Neural progenitor cell (in vitro differentiated cells): ENCODE results near the gene MATK. TPM values are rescaled to one million over a fixed set of nuclear protein-coding genes. Genes with fewer than 3 reads are reported as not detected.

Experiments
- DNase-seq: peaks from one replicate; pipeline ENCODE4 v3.0.0-alpha.2; 2016; ENCODE audit warnings: low spot score
- H2AFZ ChIP-seq: fragments of 200-600 bp; sonication (generic); replicated peaks from 2 replicates; pipeline ENCODE4 v1.6.1; 2016; ENCODE audit warnings: antibody characterized with exemption
- H3F3A ChIP-seq: fragments of 200-600 bp; sonication (generic); 2 replicates; pipeline ENCODE4 v1.6.1; 2016; ENCODE audit warnings: antibody characterized with exemption, low read depth
- H3K27ac ChIP-seq: fragments of 200-600 bp; sonication (generic); 2 replicates; pipeline ENCODE4 v1.5.1; 2016; ENCODE audit warnings: mild to moderate bottlenecking
- H3K27me3 ChIP-seq: fragments of 200-600 bp; sonication (generic); 2 replicates; pipeline ENCODE4 v1.6.1; 2016; ENCODE audit warnings: mild to moderate bottlenecking, moderate library complexity
- H3K36me3 ChIP-seq: fragments of 200-600 bp; sonication (generic); 2 replicates; pipeline ENCODE4 v1.5.1; 2016
- H3K4me1 ChIP-seq: fragments of 200-600 bp; sonication (generic); 2 replicates; pipeline ENCODE4 v1.6.1; 2016; ENCODE audit warnings: mixed run types
- H3K4me2 ChIP-seq: fragments of 200-600 bp; sonication (generic); 2 replicates; pipeline ENCODE4 v1.6.1; 2016
- H3K4me3 ChIP-seq: fragments of 200-600 bp; sonication (generic); 2 replicates; pipeline ENCODE4 v1.5.1; 2016
- H3K79me2 ChIP-seq: fragments of 200-600 bp; sonication (generic); 2 replicates; pipeline ENCODE4 v1.6.1; 2016; ENCODE audit warnings: low read depth
- H3K9ac ChIP-seq: fragments of 200-600 bp; sonication (generic); 2 replicates; pipeline ENCODE4 v1.6.1; 2016
- H3K9me3 ChIP-seq: fragments of 200-600 bp; sonication (generic); 2 replicates; pipeline ENCODE4 v1.5.1; 2016; ENCODE audit warnings: low read depth
- H4K20me1 ChIP-seq: fragments of 200-600 bp; sonication (generic); 2 replicates; pipeline ENCODE4 v1.6.1; 2016; ENCODE audit warnings: low read depth
- H3K27ac Mint-ChIP-seq: 3 replicates; pipeline ENCODE4 v1.8.0; 2021; ENCODE audit warnings: mixed read lengths
- H3K27me3 Mint-ChIP-seq: 2 replicates; pipeline ENCODE4 v1.8.0; 2022; ENCODE audit warnings: low read depth, mild to moderate bottlenecking, inconsistent platforms, moderate library complexity, mixed read lengths; ENCODE audit not compliant: insufficient read depth
- H3K36me3 Mint-ChIP-seq: 3 replicates; pipeline ENCODE4 v1.8.0; 2021; ENCODE audit warnings: mixed read lengths
- H3K4me1 Mint-ChIP-seq: 3 replicates; pipeline ENCODE4 v1.8.0; 2021; ENCODE audit warnings: mixed read lengths
- H3K4me3 Mint-ChIP-seq: 3 replicates; pipeline ENCODE4 v1.8.0; 2021; ENCODE audit warnings: mild to moderate bottlenecking, moderate library complexity, mixed read lengths
- H3K9me3 Mint-ChIP-seq: 3 replicates; pipeline ENCODE4 v1.8.0; 2020; ENCODE audit warnings: mixed read lengths
- EZH2 ChIP-seq: fragments of 200-600 bp; sonication (generic); IDR thresholded peaks from 2 replicates; pipeline ENCODE4 v1.6.1; 2017; ENCODE audit warnings: antibody characterized with exemption, mild to moderate bottlenecking, moderate library complexity
- EZH2phosphoT487 ChIP-seq: fragments of 200-600 bp; sonication (generic); IDR thresholded peaks from 2 replicates; pipeline ENCODE4 v1.6.1; 2017; ENCODE audit warnings: antibody characterized with exemption
- total RNA-seq: library from RNA; depleted of rRNA; stranded (reverse); fragments of >200 nt; gene quantifications from 2 replicates; pipeline ENCODE4 v1.2.3, GENCODE V29; 2015; ENCODE audit warnings: low replicate concordance
- TF ChIP-seq, protein P1 (sequence below): fragments of 200-600 bp; sonication (generic); IDR thresholded peaks from 2 replicates; pipeline ENCODE4 v1.5.1; 2017; ENCODE audit warnings: antibody characterized with exemption, mild to moderate bottlenecking

MATK gene
- total RNA-seq, 1 donor from 2014 or later: 2.4 TPM

DNA sequence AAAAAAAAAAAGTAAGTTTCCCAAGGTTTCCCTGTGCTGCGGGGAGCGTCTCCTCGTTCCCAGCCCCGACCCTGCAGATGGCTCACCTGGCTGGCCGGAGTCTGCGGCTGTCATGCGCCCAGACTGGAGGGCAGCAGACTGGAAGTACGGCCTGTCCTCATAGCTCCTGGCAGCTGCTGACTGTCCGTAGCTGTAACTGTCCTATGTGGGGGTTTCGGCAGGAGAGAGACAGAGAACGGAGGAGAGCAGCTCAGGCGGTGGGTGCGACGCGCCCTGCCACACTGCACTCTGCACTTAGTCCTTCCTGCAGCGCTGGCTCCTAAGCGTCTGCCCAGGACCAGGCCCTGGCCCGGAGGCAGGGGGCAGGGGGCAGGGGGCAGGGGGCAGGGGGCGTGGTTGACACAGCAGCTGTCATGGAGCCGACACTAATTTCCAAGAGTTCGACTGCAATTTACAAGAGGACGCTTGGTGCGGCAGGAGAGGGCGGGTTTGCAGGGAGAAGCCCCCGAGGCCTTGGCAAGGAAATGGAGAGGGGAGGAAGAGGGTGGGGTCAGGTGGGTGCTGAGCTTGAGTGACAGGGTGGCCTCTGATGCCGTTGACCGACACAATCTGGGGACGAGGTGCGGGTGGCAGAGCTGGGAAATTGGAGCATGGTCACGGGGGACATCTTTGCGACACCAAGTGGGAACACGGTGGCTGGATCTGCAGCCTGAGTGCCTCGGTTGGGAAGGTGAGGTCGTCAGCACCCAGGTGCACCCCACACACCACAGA lies 47.6 kb upstream of the MATK start:
- Histone ChIP-seq H3F3A (peaks cover 8% of the 10 kb centered on the region), H3K36me3 (no peaks in the 10 kb centered on the region), H3K79me2 (no peaks in the 10 kb centered on the region), H3K4me1 (no peaks in the 10 kb centered on the region), H4K20me1 (no peaks in the 10 kb centered on the region), H2AFZ (no peak overlapping the region), H3K9me3 (no peaks in the 10 kb centered on the region), H3K4me2 (no peak overlapping the region), H3K4me3 (no peak overlapping the region), H3K9ac (no peak overlapping the region), H3K27me3 (no peaks in the 10 kb centered on the region), H3K27ac (no peak overlapping the region)
- no peak for DNase-seq
- peaks cover 6% of the 10 kb centered on the region for H3K27me3 Mint-ChIP-seq
- peaks cover 9% of the 10 kb centered on the region for H3K9me3 Mint-ChIP-seq
- peaks cover 12% of the 10 kb centered on the region for H3K4me1 Mint-ChIP-seq
- H3K4me3 Mint-ChIP-seq: no peak overlapping the region
- no peaks in the 10 kb centered on the region for H3K36me3 Mint-ChIP-seq
- TF ChIP-seq EZH2phosphoT487 (no peak), EZH2 (no peak)
- TF ChIP-seq, protein P1, sequence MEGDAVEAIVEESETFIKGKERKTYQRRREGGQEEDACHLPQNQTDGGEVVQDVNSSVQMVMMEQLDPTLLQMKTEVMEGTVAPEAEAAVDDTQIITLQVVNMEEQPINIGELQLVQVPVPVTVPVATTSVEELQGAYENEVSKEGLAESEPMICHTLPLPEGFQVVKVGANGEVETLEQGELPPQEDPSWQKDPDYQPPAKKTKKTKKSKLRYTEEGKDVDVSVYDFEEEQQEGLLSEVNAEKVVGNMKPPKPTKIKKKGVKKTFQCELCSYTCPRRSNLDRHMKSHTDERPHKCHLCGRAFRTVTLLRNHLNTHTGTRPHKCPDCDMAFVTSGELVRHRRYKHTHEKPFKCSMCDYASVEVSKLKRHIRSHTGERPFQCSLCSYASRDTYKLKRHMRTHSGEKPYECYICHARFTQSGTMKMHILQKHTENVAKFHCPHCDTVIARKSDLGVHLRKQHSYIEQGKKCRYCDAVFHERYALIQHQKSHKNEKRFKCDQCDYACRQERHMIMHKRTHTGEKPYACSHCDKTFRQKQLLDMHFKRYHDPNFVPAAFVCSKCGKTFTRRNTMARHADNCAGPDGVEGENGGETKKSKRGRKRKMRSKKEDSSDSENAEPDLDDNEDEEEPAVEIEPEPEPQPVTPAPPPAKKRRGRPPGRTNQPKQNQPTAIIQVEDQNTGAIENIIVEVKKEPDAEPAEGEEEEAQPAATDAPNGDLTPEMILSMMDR: no peak
- no peak overlapping the region for H3K27ac Mint-ChIP-seq

DNA sequence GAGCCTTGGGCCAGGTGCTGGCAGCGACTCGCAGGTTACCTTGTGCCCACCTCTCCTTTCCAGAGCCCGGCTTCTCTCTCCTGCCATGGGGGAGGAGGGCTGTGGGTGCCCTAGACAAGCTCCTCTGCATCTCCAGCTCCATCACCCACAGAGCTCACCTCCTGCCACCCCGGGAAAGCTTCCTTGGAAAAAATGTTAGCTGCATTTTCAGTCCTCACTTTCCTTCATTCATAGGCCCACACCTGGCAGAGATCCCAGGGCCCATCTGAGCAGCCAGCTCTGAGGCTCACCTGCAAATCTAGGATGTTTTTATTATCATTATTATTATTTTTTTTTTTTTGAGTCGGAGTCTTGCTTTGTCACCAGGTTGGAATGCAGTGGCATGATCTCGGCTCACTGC lies 45.8 kb upstream of the MATK start:
- H3K9me3 Mint-ChIP-seq: peaks cover under 1% of the 10 kb centered on the region
- Histone ChIP-seq H3F3A (no peaks in the 10 kb centered on the region), H3K4me3 (no peak overlapping the region), H3K27ac (no peak overlapping the region), H3K4me2 (no peak overlapping the region), H3K4me1 (no peaks in the 10 kb centered on the region), H3K9me3 (no peaks in the 10 kb centered on the region), H3K36me3 (no peaks in the 10 kb centered on the region), H3K9ac (no peak overlapping the region), H4K20me1 (no peaks in the 10 kb centered on the region), H3K27me3 (no peaks in the 10 kb centered on the region), H2AFZ (no peak overlapping the region), H3K79me2 (no peaks in the 10 kb centered on the region)
- no peak for DNase-seq
- TF ChIP-seq EZH2: no peak
- peaks cover 12% of the 10 kb centered on the region for H3K4me1 Mint-ChIP-seq
- H3K27ac Mint-ChIP-seq: no peak overlapping the region
- H3K4me3 Mint-ChIP-seq: no peak overlapping the region
- no peaks in the 10 kb centered on the region for H3K36me3 Mint-ChIP-seq
- H3K27me3 Mint-ChIP-seq: peaks cover 6% of the 10 kb centered on the region

DNA sequence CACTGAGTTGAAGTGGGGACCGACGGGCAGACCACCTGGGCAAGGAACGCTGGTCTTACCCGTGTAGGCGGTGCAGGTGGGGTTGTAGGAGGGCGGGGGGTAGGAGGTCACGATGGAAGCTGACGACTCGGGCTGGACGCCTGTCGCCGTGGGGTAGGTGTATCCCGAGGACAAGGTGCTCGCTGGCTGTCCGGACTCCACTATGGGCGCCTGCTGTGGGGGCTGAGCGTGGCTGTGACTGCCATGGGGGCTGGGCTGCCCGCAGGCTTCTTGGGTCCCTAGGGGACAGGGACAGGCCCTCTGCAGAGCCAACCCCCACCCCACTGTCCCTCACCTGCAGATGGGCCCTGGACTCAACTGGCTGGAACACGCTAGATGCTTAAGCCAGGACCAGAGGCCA lies 45.4 kb upstream of the MATK start:
- no peaks in the 10 kb centered on the region for H3K9me3 ChIP-seq
- DNase-seq: no peak
- H3K79me2 ChIP-seq: no peaks in the 10 kb centered on the region
- no peak overlapping the region for H3K27ac ChIP-seq
- H3K27me3 ChIP-seq: no peaks in the 10 kb centered on the region
- no peaks in the 10 kb centered on the region for H3F3A ChIP-seq
- Mint-ChIP-seq H3K36me3 (no peaks in the 10 kb centered on the region), H3K27me3 (peaks cover 6% of the 10 kb centered on the region), H3K4me1 (peaks cover 12% of the 10 kb centered on the region), H3K27ac (no peak overlapping the region), H3K4me3 (no peak overlapping the region), H3K9me3 (no peaks in the 10 kb centered on the region)
- no peak overlapping the region for H3K4me2 ChIP-seq
- H2AFZ ChIP-seq: no peak overlapping the region
- no peaks in the 10 kb centered on the region for H3K4me1 ChIP-seq
- no peaks in the 10 kb centered on the region for H4K20me1 ChIP-seq
- TF ChIP-seq EZH2phosphoT487 (no peak), EZH2 (no peak)
- TF ChIP-seq, protein P1: no peak
- no peak overlapping the region for H3K4me3 ChIP-seq
- no peak overlapping the region for H3K9ac ChIP-seq
- no peaks in the 10 kb centered on the region for H3K36me3 ChIP-seq
